ENCODE data around the gene PKHD1. TPM values are rescaled to one million over a fixed set of nuclear protein-coding genes. Genes with fewer than 3 reads are reported as not detected.

The PKHD1 gene
- total RNA-seq, 1 experiment from 2014 or later = not detected

DNA sequence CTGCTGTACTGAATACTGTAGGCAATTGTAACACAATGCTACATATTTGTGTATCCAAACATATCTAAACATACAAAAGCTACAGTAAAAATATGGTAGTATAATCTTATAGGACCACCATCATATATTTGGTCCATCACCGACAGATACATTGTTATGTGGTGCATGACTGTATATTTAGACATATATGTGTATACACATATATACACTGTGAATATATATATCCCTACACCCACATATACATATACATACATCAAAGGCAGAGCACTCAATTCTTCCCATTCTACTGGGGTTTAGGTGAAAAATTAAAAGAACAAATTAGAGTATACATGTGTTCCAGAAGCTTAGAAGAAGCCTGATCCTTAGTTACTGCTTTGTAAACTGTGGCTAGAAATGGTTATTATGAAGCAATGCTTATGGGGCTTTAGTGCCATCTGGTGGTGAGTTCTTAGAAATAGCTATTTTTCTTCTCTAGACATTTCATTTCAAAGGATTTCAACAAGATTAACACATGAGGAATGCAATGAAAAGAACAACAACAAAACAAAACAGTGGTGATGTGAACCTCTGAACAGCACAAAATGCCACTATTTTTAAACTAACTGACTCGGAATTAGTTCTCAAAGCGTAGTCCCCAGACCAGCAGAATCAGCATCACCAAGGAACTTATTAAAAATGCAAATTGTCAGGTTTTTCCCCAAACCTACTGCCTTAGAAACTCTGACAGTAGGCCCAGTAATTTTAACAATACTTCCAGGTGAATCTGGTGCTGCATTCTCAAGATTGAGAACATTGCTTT, 38.0 kb downstream of the PKHD1 start:
- ATAC-seq = no peak
- no TSS peak for BruUV-seq (replicated peaks)
- Histone ChIP-seq H3K27ac (ENCODE audit: low read length) (no peak overlapping the region), H3K36me3 (ENCODE audit: control insufficient read depth, insufficient read depth, low read length) (no peaks in the 10 kb centered on the region), H3K27me3 (ENCODE audit: control insufficient read depth, insufficient read depth, low read length) (0 out of 2 replicates have a peak, but pooled peaks cover 4% of the 10 kb centered on the region), H3K4me1 (ENCODE audit: control insufficient read depth, insufficient read depth, low read length) (no peaks in the 10 kb centered on the region), H3K4me3 (ENCODE audit: low read depth in 2 of 2, low read length in 2 of 2) (no peak overlapping the region), H3K9me3 (ENCODE audit: control insufficient read depth, insufficient read depth, low read depth, low read length) (no peaks in the 10 kb centered on the region)
- CTCF ChIA-PET = interaction anchor here (0.7 to 1.0 kb wide), 2 partner anchors 11 to 561 kb away, joined by 3 to 4 read pairs; no protein-coding TSS in a partner anchor
- POLR2A ChIA-PET = no interaction called here
- TF ChIP-seq TCF7L2 (IDR thresholded peaks at IDR 0.05; ENCODE audit: low read depth, low read length) (no peak), POLR2AphosphoS5 (IDR thresholded peaks at IDR 0.05; ENCODE audit: low read depth, low read length) (no peak), SIN3A (IDR thresholded peaks at IDR 0.05; ENCODE audit: borderline replicate concordance, insufficient read depth, low read depth, low read length) (no peak)
- TF ChIP-seq, protein P1, sequence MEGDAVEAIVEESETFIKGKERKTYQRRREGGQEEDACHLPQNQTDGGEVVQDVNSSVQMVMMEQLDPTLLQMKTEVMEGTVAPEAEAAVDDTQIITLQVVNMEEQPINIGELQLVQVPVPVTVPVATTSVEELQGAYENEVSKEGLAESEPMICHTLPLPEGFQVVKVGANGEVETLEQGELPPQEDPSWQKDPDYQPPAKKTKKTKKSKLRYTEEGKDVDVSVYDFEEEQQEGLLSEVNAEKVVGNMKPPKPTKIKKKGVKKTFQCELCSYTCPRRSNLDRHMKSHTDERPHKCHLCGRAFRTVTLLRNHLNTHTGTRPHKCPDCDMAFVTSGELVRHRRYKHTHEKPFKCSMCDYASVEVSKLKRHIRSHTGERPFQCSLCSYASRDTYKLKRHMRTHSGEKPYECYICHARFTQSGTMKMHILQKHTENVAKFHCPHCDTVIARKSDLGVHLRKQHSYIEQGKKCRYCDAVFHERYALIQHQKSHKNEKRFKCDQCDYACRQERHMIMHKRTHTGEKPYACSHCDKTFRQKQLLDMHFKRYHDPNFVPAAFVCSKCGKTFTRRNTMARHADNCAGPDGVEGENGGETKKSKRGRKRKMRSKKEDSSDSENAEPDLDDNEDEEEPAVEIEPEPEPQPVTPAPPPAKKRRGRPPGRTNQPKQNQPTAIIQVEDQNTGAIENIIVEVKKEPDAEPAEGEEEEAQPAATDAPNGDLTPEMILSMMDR (IDR thresholded peaks at IDR 0.05) = peak; percentile 76; the same call in 1 of the 2 replicates
- TF ChIP-seq, protein P2, sequence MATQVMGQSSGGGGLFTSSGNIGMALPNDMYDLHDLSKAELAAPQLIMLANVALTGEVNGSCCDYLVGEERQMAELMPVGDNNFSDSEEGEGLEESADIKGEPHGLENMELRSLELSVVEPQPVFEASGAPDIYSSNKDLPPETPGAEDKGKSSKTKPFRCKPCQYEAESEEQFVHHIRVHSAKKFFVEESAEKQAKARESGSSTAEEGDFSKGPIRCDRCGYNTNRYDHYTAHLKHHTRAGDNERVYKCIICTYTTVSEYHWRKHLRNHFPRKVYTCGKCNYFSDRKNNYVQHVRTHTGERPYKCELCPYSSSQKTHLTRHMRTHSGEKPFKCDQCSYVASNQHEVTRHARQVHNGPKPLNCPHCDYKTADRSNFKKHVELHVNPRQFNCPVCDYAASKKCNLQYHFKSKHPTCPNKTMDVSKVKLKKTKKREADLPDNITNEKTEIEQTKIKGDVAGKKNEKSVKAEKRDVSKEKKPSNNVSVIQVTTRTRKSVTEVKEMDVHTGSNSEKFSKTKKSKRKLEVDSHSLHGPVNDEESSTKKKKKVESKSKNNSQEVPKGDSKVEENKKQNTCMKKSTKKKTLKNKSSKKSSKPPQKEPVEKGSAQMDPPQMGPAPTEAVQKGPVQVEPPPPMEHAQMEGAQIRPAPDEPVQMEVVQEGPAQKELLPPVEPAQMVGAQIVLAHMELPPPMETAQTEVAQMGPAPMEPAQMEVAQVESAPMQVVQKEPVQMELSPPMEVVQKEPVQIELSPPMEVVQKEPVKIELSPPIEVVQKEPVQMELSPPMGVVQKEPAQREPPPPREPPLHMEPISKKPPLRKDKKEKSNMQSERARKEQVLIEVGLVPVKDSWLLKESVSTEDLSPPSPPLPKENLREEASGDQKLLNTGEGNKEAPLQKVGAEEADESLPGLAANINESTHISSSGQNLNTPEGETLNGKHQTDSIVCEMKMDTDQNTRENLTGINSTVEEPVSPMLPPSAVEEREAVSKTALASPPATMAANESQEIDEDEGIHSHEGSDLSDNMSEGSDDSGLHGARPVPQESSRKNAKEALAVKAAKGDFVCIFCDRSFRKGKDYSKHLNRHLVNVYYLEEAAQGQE (IDR thresholded peaks at IDR 0.05; ENCODE audit: insufficient read depth in 1 of 2, low read depth in 2 of 2, low read length in 1 of 2) = no peak
- in situ Hi-C loops (cut with HindIII; ENCODE audit: low pct_unique_long_range_greater_than_20kb, low sequenced_read_pairs) (no loop called here), intact Hi-C loops (cut with micrococcal nuclease; ENCODE audit: unreplicated experiment) (no loop called here)
- DNase-seq (ENCODE audit: low read depth, low spot score) = peak; percentile 28

DNA sequence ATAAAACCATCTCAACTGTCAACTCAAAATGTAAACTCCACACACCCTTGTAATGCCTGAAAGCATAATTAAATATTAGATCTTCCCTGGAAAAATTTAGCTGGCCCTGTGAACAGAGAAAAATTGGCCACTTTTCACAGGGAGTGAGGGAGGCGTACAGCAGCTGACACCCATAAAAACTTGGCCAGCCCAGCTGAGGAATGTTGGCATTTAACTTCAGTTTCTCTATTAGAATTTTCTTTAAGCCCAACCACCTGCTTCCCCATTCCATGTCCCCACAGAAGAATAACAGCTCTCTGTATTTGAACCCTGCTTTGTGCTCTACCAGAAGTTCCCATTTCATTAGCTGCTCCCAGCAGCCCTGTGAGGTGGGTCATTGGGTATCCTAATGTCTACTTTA, 41.0 kb downstream of the PKHD1 start:
- in situ Hi-C loops (cut with HindIII; ENCODE audit: low pct_unique_long_range_greater_than_20kb, low sequenced_read_pairs) (no loop called here), intact Hi-C loops (cut with micrococcal nuclease; ENCODE audit: unreplicated experiment) (no loop called here)
- H3K27me3 ChIP-seq (ENCODE audit: control insufficient read depth, insufficient read depth, low read length) = 0 out of 2 replicates have a peak, but pooled peaks cover 4% of the 10 kb centered on the region
- ChIA-PET POLR2A (no interaction called here), CTCF (no interaction called here)
- H3K4me3 ChIP-seq (ENCODE audit: low read depth in 2 of 2, low read length in 2 of 2) = no peak overlapping the region
- BruUV-seq (replicated peaks) = no TSS peak
- H3K36me3 ChIP-seq (ENCODE audit: control insufficient read depth, insufficient read depth, low read length) = no peaks in the 10 kb centered on the region
- H3K9me3 ChIP-seq (ENCODE audit: control insufficient read depth, insufficient read depth, low read depth, low read length) = no peaks in the 10 kb centered on the region
- no peak for ATAC-seq
- TF ChIP-seq TCF7L2 (IDR thresholded peaks at IDR 0.05; ENCODE audit: low read depth, low read length) (no peak), POLR2AphosphoS5 (IDR thresholded peaks at IDR 0.05; ENCODE audit: low read depth, low read length) (no peak), SIN3A (IDR thresholded peaks at IDR 0.05; ENCODE audit: borderline replicate concordance, insufficient read depth, low read depth, low read length) (no peak)
- TF ChIP-seq, protein P2 (IDR thresholded peaks at IDR 0.05; ENCODE audit: insufficient read depth in 1 of 2, low read depth in 2 of 2, low read length in 1 of 2) = no peak
- TF ChIP-seq, protein P1 (IDR thresholded peaks at IDR 0.05) = no peak
- no peak overlapping the region for H3K27ac ChIP-seq (ENCODE audit: low read length)
- no peak for DNase-seq (ENCODE audit: low read depth, low spot score)
- no peaks in the 10 kb centered on the region for H3K4me1 ChIP-seq (ENCODE audit: control insufficient read depth, insufficient read depth, low read length)
